Liver (tissue), 9 donors: Measurements from ENCODE around the gene LRRC70. TPM values are rescaled to one million over a fixed set of nuclear protein-coding genes. Genes with fewer than 3 reads are reported as not detected.
"Not testable (repeated sequence)": the region's sequence is repeated elsewhere in the genome, so short reads cannot be mapped to it uniquely, and the experiment has no call there.

Source experiments
- DNase-seq: peaks from one replicate; pipeline ENCODE4 v3.0.0-alpha.2; 2017; ENCODE audit warnings: low spot score
- H3K27ac ChIP-seq, 2 donors: one replicate each; pipeline ENCODE4 v1.7.0; 2013; ENCODE audit warnings: inconsistent platforms in 2 of 2, low read length in 2 of 2, control low read depth in 1 of 2, low read depth in 1 of 2, mild to moderate bottlenecking in 1 of 2
- H3K27me3 ChIP-seq, 4 donors: one replicate each; pipeline versions ENCODE4 v1.6.1 to v1.7.0; 2013; ENCODE audit warnings: low read length in 3 of 4, inconsistent platforms in 1 of 4, mild to moderate bottlenecking in 1 of 4, moderate library complexity in 1 of 4; ENCODE audit not compliant: control insufficient read depth in 4 of 4, insufficient read depth in 4 of 4
- H3K36me3 ChIP-seq, 4 donors: one replicate each; pipeline versions ENCODE4 v1.6.1 to v1.7.0; 2013; ENCODE audit warnings: low read length in 3 of 4, mild to moderate bottlenecking in 3 of 4, low read depth in 1 of 4, moderate library complexity in 1 of 4; ENCODE audit not compliant: control insufficient read depth in 4 of 4, insufficient read depth in 3 of 4
- H3K4me1 ChIP-seq, 4 donors: one replicate each; pipeline versions ENCODE4 v1.6.1 to v1.7.0; 2013; ENCODE audit warnings: low read length in 3 of 4, mild to moderate bottlenecking in 3 of 4, moderate library complexity in 1 of 4; ENCODE audit not compliant: control insufficient read depth in 4 of 4, insufficient read depth in 4 of 4
- H3K4me3 ChIP-seq, 3 donors: one replicate each; pipeline versions ENCODE4 v1.6.1 to v1.7.0; 2013; ENCODE audit warnings: low read length in 3 of 3, control low read depth in 1 of 3, low read depth in 1 of 3, mild to moderate bottlenecking in 1 of 3
- H3K9ac ChIP-seq, 2 donors: one replicate each; pipeline ENCODE4 v1.7.0; 2013; ENCODE audit warnings: low read length in 2 of 2, mild to moderate bottlenecking in 2 of 2, moderate library complexity in 2 of 2, control low read depth in 1 of 2, low read depth in 1 of 2
- H3K9me3 ChIP-seq, 4 donors: one replicate each; pipeline versions ENCODE4 v1.6.1 to v1.7.0; 2013; ENCODE audit warnings: low read length in 3 of 4; ENCODE audit not compliant: control insufficient read depth in 4 of 4
- ATF3 ChIP-seq: IDR thresholded peaks from 2 replicates; pipeline ENCODE4 v1.6.1; 2016; ENCODE audit warnings: antibody characterized with exemption
- CTCF ChIP-seq: fragments of 150-350 bp; IDR thresholded peaks from 2 replicates; pipeline ENCODE4 v1.5.1; 2017; ENCODE audit warnings: improper control_type of control experiment, low read depth, low read length; ENCODE audit not compliant: missing input control
- EGR1 ChIP-seq, 2 donors: IDR thresholded peaks; 2 replicates each; pipeline ENCODE4 v1.6.1; 2016 to 2018; ENCODE audit warnings: antibody characterized with exemption in 2 of 2, low read depth in 2 of 2
- FOXA1 ChIP-seq: IDR thresholded peaks from 2 replicates; pipeline ENCODE4 v1.6.1; 2016; ENCODE audit warnings: antibody characterized with exemption
- FOXA2 ChIP-seq: IDR thresholded peaks from 2 replicates; pipeline ENCODE4 v1.6.1; 2016; ENCODE audit warnings: antibody characterized with exemption
- GABPA ChIP-seq, 2 donors: IDR thresholded peaks in 1 of 2; conservative IDR thresholded peaks in 1 of 2; 2 replicates each; pipeline ENCODE4 v1.6.1; 2016; ENCODE audit warnings: antibody characterized with exemption in 2 of 2, mild to moderate bottlenecking in 1 of 2, moderate library complexity in 1 of 2
- HNF4A ChIP-seq, 2 donors: conservative IDR thresholded peaks; 2 replicates each; pipeline ENCODE4 v1.6.1; 2016; ENCODE audit warnings: antibody characterized with exemption in 2 of 2, mild to moderate bottlenecking in 2 of 2
- HNF4G ChIP-seq: IDR thresholded peaks from 2 replicates; pipeline ENCODE4 v1.6.1; 2016; ENCODE audit warnings: antibody characterized with exemption
- JUND ChIP-seq, 2 donors: IDR thresholded peaks; 2 replicates each; pipeline ENCODE4 v1.6.1; 2016; ENCODE audit warnings: antibody characterized with exemption in 2 of 2
- MAX ChIP-seq: IDR thresholded peaks from 2 replicates; pipeline ENCODE4 v1.6.1; 2016; ENCODE audit warnings: antibody characterized with exemption
- NR2F2 ChIP-seq: IDR thresholded peaks from 2 replicates; pipeline ENCODE4 v1.6.1; 2016; ENCODE audit warnings: antibody characterized with exemption
- RAD21 ChIP-seq, 2 donors: IDR thresholded peaks; 2 replicates each; pipeline ENCODE4 v1.6.1; 2016; ENCODE audit warnings: antibody characterized with exemption in 2 of 2, mild to moderate bottlenecking in 2 of 2
- REST ChIP-seq: IDR thresholded peaks from 2 replicates; pipeline ENCODE4 v1.6.1; 2016; ENCODE audit warnings: antibody characterized with exemption, mild to moderate bottlenecking
- RXRA ChIP-seq, 2 donors: IDR thresholded peaks; 2 replicates each; pipeline ENCODE4 v1.6.1; 2017 to 2018; ENCODE audit warnings: antibody characterized with exemption in 2 of 2, mild to moderate bottlenecking in 1 of 2
- SP1 ChIP-seq: IDR thresholded peaks from 2 replicates; pipeline ENCODE4 v1.6.1; 2018; ENCODE audit warnings: antibody characterized with exemption, mild to moderate bottlenecking
- TAF1 ChIP-seq: conservative IDR thresholded peaks from 2 replicates; pipeline ENCODE4 v1.6.1; 2016; ENCODE audit warnings: antibody characterized with exemption, mild to moderate bottlenecking
- ZBTB33 ChIP-seq: IDR thresholded peaks from 2 replicates; pipeline ENCODE4 v1.6.1; 2016; ENCODE audit warnings: antibody characterized with exemption
- WGBS: extraction: QIAGEN DNeasy Blood & Tissue Kit; methylation state at CpG from one replicate; pipeline ENCODE4 v1.1.7; 2013; 5-methylcytosine and 5-hydroxymethylcytosine counted together
- polyA plus RNA-seq, 2 donors: library from polyadenylated mRNA; stranded (reverse) in 1 of 2; unstranded in 1 of 2; fragments of 200-250 nt in 1 of 2; fragments of >200 nt in 1 of 2; fragmentation: Nextera tagmentation in 1 of 2; extraction: Ambion mirVana in 1 of 2; gene quantifications; one replicate each; pipeline versions ENCODE4 v1.2.1 to v1.2.3, GENCODE V29; 2013 to 2015
- total RNA-seq, 2 donors: library from RNA; depleted of rRNA; stranded (reverse); fragments of >200 nt; gene quantifications; one replicate each; pipeline ENCODE4 v1.2.3, GENCODE V29; 2014
- donor health status: healthy.
- donor health status: healthy.
- donor health status: healthy.
- donor health status: healthy.
- donor health status: healthy.

Gene LRRC70
- total and polyA plus RNA-seq, 4 donors = 0.66 to 2.8 (median 1.7) TPM

- H3K27ac ChIP-seq = no peak overlapping the region
- peaks cover 0 to 7% (median under 1%) of the 10 kb centered on the region in 4 donors for H3K36me3 ChIP-seq
- TF ChIP-seq CTCF (no peak), SP1 (no peak), NR2F2 (no peak), EGR1 (IDR thresholded peaks at IDR 0.05; ENCODE audit: low read depth in 2 of 2) (no peak), RXRA (IDR thresholded peaks at IDR 0.05) (no peak)
- peaks cover 0 to 1% (median 0%) of the 10 kb centered on the region in 4 donors for H3K4me1 ChIP-seq
- H3K9me3 ChIP-seq = no peaks in the 10 kb centered on the region
- no peaks in the 10 kb centered on the region for H3K27me3 ChIP-seq
- H3K4me3 ChIP-seq = no peak overlapping the region
- no peak overlapping the region for H3K9ac ChIP-seq
- DNase-seq = no peak
- WGBS = 83% methylated on average over 2 of the region's 2 CpGs
Observed at GRCh38 chr5:62564101-62564500, 14.5 kb upstream of the LRRC70 start.

- not testable (repeated sequence) for H3K4me3 ChIP-seq, H3K27me3 ChIP-seq, H3K9ac ChIP-seq, DNase-seq, H3K4me1 ChIP-seq, H3K36me3 ChIP-seq, H3K9me3 ChIP-seq, H3K27ac ChIP-seq
- WGBS = 65% methylated on average over 3 of the region's 3 CpGs
Observed at GRCh38 chr5:62565740-62566139, 12.9 kb upstream of the LRRC70 start.

- WGBS = 98% methylated on average over 4 of the region's 4 CpGs
Observed at GRCh38 chr5:62568143-62568542, 10.5 kb upstream of the LRRC70 start.

More at GRCh38 chr5:62568143-62568542, 10.5 kb upstream of the LRRC70 start:
- no peak overlapping the region for H3K27ac ChIP-seq
- H3K9me3 ChIP-seq = no peaks in the 10 kb centered on the region
- H3K9ac ChIP-seq = no peak overlapping the region
- no peak for TF ChIP-seq TAF1
- TF ChIP-seq ZBTB33 = no peak
- no peak for TF ChIP-seq EGR1 (IDR thresholded peaks at IDR 0.05; ENCODE audit: low read depth in 2 of 2)
- no peak for TF ChIP-seq MAX
- no peak for TF ChIP-seq RXRA (IDR thresholded peaks at IDR 0.05)
- no peak for TF ChIP-seq HNF4A (conservative IDR thresholded peaks at IDR 0.05)
- TF ChIP-seq JUND (IDR thresholded peaks at IDR 0.05) = no peak
- TF ChIP-seq HNF4G = no peak
- TF ChIP-seq GABPA (IDR thresholded peaks at IDR 0.05 in 1 of 2, conservative IDR thresholded peaks at IDR 0.05 in 1 of 2) = no peak
- TF ChIP-seq FOXA1 = no peak
- no peak for TF ChIP-seq RAD21 (IDR thresholded peaks at IDR 0.05)
- no peak for TF ChIP-seq CTCF
- no peak for TF ChIP-seq SP1
- no peak for TF ChIP-seq FOXA2
- TF ChIP-seq REST = no peak
- TF ChIP-seq ATF3 = no peak
- no peak for TF ChIP-seq NR2F2
- DNase-seq = no peak
- peaks cover 0 to 1% (median 0%) of the 10 kb centered on the region in 4 donors for H3K4me1 ChIP-seq
- H3K4me3 ChIP-seq = no peak overlapping the region
- no peaks in the 10 kb centered on the region for H3K27me3 ChIP-seq
- peaks cover 0 to 7% (median 0%) of the 10 kb centered on the region in 4 donors for H3K36me3 ChIP-seq
